ENCODE data around the gene DNHD1.
A peak's percentile ranks its signal among the peaks of the same experiment; 100 is the strongest.
"Not testable (repeated sequence)": the region's sequence is repeated elsewhere in the genome, so short reads cannot be mapped to it uniquely, and the experiment has no call there.

DNHD1 gene

GRCh38 chr11:6480299-6480914, 16.7 kb upstream of the DNHD1 start:
- DNase-seq: no peak

DNA sequence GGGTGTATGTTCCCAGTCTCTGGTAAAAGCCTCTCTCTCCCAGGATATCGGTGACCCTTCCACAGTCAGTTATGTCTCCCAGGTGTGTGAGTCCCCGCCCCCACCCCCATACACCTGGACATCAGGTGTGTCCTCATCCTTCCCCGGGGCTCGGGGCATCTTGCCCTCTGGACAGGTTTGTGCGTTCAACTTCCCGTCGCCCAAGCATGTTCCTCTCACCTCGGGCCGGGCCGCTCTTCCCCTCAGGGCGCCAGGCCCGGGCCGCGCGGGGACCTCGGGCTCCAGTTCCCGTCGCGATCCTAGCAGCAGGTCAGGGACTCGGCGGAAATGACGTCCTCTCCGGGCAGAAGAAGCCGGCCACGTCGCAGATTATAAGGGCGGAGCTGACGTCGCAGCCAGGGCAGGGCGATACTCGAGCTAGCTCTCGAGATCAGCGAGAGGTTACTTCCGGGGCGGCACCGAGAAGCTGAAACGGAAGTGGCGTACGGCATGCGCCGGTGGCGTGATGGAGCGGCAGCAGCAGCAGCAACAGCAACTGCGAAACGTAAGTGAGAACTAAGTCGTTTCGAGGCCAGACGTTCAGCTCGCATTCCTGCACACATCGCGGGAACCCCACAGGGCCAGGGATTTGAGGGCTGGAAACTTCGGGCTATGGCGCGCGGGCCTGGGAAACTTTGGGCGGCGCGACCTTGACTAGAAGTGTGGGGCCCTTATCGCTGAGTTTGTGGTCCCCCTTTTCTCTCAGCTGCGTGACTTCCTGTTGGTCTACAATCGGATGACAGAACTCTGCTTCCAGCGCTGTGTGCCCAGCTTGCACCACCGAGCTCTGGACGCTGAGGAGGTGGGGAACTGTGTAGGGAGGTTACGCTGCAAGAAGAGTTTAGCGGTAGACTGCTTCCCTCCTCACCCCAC, 15.8 kb upstream of the DNHD1 start, which contains the start of the genes ARFIP2 and TIMM10B:
Gene ARFIP2, minus strand, starts transcription at position 320 of the 912 bp plus-strand sequence. CDS start 910 bp downstream, outside the sequence.
Gene TIMM10B, plus strand, starts transcription at position 490 of the 912 bp plus-strand sequence. Its CDS starts 16 bp downstream, at position 506.
- DNase-seq: peak; percentile 99 to 100 (median 99)

GRCh38 chr11:6481924-6482275, 15.2 kb upstream of the DNHD1 start:
- DNase-seq: no peak

DNA sequence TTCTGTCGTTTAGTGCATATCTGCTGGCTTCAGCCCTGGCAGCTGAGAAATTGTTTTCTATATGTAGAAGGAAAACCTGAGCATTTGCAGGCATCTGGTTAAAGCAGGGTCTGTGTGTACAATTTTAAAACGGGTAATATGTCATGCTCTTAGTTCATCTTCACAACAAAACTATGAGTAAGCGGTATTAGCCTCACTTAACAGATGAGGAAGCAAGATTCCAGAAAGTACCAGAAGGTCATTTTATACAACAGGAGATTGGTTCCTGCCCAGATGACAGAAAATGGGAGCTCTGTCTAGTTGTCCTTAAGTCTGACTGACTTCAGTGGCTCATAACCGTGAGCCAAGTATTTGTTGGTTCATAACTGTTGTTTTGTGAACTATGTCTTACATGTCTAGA, 14.6 kb upstream of the DNHD1 start:
- peak; percentile 16 to 68 (median 40) for DNase-seq

GRCh38 chr11:6483015-6483414, 14.1 kb upstream of the DNHD1 start:
- DNase-seq: no peak

GRCh38 chr11:6485661-6486060, 11.4 kb upstream of the DNHD1 start:
- DNase-seq: no peak

DNA sequence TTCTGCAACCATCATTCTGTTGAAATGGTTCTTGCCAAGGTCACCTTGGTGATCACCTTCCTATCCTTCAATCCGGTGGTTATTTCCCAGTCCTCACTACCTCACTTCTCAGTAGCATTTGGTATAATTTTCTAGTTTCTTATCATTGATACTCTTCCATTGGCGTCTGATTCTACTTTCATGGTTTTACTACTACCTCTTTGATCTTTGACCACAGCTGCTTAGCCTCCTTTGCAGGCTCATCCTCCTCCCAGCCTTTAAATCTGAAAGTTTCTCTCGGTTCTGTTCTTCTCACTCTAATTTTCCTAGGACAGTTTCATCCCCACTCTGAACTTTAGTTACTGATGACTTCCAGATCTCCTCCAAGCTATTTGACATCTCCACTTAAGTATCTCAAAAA, 10.8 kb upstream of the DNHD1 start:
- no peak for DNase-seq

DNA sequence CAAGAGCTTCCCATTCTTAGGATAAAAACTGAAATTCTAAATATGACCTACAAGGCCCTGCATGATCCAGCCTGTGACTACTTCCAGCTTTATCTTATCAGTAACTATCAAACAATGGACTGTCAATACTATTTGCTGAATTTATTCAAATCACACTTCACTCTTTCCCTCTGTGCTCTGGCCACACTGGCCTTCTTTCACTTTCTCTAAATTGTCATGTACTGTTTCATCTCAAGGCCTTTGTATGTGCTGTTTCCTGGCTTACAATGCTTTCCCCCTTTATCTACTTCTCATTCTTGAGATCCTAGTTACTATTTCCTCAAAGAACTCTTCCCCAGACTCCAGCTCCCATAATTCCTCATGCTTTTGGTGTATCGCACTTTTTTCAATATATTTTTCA, 10.1 kb upstream of the DNHD1 start:
- no peak for DNase-seq

DNA sequence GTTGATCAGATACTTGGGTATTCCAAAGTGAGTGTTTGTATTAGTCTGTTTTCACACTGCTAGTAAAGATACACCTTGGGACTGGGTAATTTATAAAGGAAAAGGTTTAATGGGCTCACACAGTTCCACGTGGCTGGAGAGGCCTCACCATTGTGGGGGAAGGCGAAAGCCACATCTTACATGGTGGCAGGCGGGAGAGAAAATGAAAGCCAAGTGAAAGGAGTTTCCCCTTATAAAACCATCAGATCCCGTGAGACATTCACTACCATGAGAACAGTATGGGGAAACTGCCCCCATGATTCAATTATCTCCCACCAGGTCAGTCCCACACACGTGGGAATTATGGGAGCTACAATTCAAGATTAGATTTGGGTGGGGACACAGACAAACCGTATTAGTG, 8.7 kb upstream of the DNHD1 start:
- no peak for DNase-seq

DNA sequence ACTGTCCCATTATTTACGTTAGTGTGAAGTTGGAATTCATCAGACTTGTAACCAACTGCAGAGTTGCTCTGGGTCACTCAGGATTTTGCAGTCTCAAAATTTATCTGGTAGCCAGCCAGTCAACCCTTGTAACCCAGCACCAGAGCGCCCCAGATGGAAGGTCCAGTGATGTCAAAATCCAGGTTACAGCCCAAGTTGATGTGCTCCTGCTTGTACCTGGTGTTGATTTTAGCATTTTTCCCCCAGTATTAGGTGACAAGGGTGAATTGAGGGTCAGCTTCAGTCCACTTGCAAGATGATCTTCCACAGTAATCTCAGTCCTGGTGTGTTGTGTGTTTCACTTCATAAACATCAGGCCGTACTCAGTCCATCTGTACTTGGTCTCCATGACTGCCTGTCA, 8.3 kb upstream of the DNHD1 start:
- no peak for DNase-seq

DNA sequence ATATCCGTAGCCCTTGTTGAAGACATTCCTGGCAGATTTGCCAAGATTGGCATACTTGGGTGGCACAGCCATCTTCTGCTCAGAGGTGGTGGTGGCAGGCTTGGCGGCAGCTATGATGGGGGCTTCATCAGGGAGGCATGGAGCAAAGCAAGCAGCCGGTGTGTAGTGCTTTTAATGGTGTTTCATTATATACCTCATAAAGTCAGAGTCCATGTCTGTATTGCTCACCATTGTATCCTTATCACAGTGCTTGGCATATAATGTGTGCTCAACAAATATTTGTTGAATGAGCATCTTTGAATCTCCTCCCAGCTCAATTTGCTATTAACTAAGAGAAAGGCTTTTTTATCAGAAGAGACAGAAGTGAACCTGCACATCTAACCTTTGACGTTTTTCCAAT, 7.8 kb upstream of the DNHD1 start:
- DNase-seq: no peak

- no peak for DNase-seq
Observed at GRCh38 chr11:6498121-6498520, 1.0 kb downstream of the DNHD1 start.

DNA sequence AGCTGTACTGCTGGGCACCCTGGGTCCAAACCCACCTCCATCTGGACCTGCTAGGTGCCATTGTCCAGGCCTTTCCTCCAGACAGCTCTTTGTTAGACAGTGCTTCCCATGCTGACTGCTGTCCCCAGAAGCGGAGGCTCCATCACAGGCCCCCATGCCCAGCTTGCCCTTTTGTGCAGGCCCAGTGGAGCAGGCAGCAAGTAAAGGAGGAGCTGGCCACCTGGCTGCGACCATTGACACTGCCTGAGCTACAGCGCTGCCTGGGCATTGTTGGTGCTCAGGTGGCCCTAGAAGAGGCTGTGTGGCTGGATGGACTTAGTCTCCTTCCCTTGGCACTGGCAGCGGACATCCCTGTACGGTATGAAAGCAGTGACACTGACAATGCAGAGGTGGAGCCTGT, 1.5 kb downstream of the DNHD1 start:
- no peak for DNase-seq

DNA sequence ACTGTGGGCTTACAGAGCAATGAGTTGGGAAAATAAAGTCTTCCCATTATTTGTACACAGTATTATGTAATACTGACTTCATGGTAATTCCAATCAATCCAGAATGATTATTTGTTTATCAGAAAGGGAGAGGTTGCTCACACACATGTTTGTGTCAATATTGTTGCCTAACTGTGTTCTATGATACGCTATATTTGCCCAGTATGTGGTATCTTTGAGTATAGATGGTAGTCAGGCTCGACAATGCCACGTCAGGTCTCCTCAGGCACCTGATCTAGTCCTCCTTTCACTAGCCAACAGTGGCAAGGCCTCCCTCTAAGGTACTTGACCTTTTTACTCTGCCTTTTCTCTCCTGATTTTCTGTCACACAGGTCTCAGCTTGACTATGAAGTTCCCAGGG, 5.3 kb downstream of the DNHD1 start:
- DNase-seq: no peak

GRCh38 chr11:6504166-6504565, 7.1 kb downstream of the DNHD1 start:
- no peak for DNase-seq

DNA sequence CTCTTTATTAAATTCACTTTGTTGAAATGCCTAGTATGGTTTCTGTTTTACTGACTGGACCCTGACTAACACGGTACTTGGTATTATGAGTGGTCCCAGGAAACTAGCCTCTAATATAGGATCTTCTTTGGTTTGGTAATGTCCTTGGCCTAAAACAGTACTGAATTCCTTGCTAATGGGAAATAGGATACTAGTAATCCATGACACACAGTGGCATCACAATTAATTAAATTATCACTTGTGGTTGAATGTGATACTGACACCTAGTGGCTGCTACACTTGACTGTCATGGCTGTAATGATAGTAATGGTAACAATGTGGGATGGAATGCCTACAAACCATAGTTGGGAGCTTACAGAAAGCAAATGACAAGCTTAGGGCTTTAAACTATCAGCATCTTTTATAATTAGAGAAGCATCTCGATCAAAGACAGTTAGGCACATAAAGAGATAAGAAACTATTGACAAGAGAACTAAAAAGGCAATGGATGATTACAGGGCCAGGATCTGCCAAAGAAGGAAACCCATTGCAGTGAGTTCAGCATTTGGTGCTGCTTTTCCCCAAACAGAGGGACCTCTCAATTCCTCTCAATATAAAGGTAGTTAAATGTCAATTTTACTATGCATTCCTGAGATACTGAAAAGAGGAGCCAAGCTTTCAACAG, 8.6 kb downstream of the DNHD1 start:
- DNase-seq: peak; percentile 39 to 59 (median 49)

DNA sequence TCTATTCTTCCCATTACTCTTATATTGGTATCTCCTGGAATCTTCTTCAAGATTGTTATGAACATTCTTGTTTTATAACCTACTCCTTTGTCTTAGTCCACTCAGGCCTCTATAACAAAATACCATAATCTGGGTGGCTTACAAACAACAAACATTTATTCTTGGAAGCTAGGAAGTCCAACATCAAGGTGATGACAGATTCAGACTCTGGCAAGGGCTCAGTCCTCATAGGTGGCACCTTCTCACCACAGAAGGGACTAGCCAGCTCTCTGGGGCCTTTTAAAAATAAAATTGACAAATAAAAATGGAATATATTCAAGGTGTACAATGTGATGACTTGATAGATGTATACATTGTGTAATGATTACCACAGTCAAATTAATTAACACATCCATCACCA, 19.8 kb downstream of the DNHD1 start:
- no peak for DNase-seq

- no peak for DNase-seq
Observed at GRCh38 chr11:6520265-6520664, 23.2 kb downstream of the DNHD1 start.

DNA sequence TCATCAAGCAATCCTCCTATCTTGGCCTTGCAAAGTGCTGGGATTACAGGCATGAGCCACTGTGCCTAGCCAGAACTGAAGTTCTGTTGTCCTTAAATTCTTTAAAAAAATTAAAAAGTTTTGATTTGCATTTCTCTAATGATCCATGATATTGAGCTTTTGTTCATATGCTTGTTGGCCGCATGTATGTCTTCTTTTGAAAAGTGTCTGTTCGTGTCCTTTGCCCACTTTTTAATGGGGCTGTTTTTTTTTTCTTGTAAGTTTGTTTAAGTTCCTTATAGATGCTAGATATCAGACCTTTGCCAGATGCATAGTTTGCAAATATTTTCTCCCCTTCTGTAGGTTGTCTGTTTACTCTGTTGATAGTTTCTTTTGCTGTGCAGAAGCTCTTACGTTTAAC, 24.9 kb downstream of the DNHD1 start:
- DNase-seq: not testable (repeated sequence)

- DNase-seq: peak in 2 of 4 experiments; percentile 7 to 14
Observed at GRCh38 chr11:6523253-6523652, 26.2 kb downstream of the DNHD1 start.

DNA sequence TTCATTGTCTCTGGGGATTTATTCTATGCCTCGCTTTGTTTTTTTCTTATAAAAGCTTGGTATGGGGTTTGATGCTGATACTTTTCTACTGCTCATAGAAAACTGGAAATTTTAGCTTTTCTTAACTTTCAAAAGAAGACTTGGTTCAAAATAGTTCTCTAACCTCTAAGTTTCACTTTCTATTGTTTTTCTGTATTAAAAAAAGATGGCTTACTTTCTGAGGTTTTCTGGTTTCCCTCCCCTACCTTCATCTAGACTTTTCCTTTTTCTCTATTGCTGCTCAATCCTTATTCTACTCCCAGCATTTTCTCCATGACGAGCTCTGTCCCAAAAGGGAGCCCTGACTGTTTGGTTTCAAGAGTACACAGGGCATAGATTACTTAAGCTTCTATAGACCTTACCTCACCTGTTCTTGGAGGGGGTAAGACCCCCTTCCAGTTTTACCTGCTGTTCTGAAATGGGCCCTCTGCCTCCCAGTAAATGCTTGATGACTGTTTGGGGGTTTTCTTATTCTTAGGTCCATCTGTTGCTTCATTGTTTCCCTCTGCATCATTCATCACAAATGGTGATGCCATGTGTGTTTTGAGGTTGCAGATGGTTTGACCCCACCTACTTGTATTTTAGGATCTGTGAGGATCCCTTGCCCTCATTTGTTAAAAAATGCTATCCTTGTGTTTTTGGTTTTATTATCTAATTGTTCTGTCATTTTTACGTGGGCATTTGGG, 29.5 kb downstream of the DNHD1 start:
- DNase-seq: no peak

DNA sequence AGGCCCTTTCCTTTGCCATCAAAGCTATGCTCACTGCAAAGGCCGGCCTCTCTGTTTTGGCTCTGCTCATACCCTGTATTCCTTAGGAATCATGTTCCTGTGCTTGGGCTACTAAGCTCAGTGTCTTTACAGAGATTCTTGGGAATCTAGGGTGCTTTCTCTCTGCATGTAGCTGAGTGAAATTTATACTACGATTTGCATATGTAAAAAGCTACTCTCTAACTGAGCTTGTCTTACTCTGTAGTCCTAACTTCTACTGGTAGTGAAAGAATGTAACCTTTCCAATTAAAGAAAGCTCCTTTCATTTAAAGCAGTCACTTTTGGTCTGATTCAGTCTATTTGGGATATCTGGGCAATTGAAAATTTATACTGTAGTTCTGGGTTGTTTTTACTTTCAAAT, 32.2 kb downstream of the DNHD1 start:
- no peak for DNase-seq

DNA sequence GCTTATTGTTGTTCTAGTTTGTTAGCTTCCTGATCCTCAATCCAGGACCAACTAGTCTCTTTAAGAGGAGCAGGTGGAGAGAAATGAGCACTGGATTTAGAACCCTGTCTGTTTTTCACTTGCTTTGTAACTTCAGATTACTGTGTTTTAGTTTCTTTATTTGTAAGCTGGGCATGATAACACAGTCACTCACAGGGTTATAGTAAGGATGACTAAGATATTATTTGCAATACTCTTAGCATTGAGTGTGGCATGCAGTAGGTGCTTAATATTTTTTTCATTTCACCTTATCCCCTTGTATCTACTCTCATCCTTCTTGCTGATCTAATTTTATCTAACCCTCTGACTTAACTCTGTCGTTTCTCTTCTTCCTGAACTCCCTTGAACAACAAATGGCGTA, 33.8 kb downstream of the DNHD1 start:
- DNase-seq: no peak
